IMR-90 (cell line): ENCODE data around the gene UBA1.

Source experiments
- BHLHE40 ChIP-seq: fragments of 150-350 bp; IDR thresholded peaks from 2 replicates; pipeline ENCODE4 v1.6.1; 2016; ENCODE audit warnings: mild to moderate bottlenecking, low read depth, low read length
- CEBPB ChIP-seq: IDR thresholded peaks from 2 replicates; pipeline ENCODE4 v1.6.1; 2012; ENCODE audit warnings: low read depth, low read length, improper control_type of control experiment
- CHD1 ChIP-seq: IDR thresholded peaks from 2 replicates; pipeline ENCODE4 v1.6.1; 2012; ENCODE audit warnings: low read depth, low read length, improper control_type of control experiment
- CTCF ChIP-seq: conservative IDR thresholded peaks from 2 replicates; pipeline ENCODE4 v1.5.1; 2012; ENCODE audit warnings: mild to moderate bottlenecking, low read depth, low read length, improper control_type of control experiment
- FOS ChIP-seq: fragments of 150-350 bp; IDR thresholded peaks from 2 replicates; pipeline ENCODE4 v1.6.1; 2016; ENCODE audit warnings: low read depth, low read length
- MAFK ChIP-seq: IDR thresholded peaks from 2 replicates; pipeline ENCODE4 v1.6.1; 2012; ENCODE audit warnings: low read depth, low read length, improper control_type of control experiment
- MAZ ChIP-seq: IDR thresholded peaks from 2 replicates; pipeline ENCODE4 v1.6.1; 2012; ENCODE audit warnings: low read depth, mild to moderate bottlenecking, low read length, improper control_type of control experiment, moderate library complexity, borderline replicate concordance
- NFE2L2 ChIP-seq: fragments of 150-350 bp; IDR thresholded peaks from 2 replicates; pipeline ENCODE4 v1.6.1; 2016; ENCODE audit warnings: low read depth, mild to moderate bottlenecking, low read length
- POLR2A ChIP-seq: IDR thresholded peaks from 2 replicates; pipeline ENCODE4 v1.6.1; 2012; ENCODE audit warnings: mild to moderate bottlenecking, low read depth, low read length
- RCOR1 ChIP-seq: IDR thresholded peaks from 2 replicates; pipeline ENCODE4 v1.6.1; 2012; ENCODE audit warnings: mild to moderate bottlenecking, low read length, improper control_type of control experiment; ENCODE audit not compliant: insufficient replicate concordance
- SMC3 ChIP-seq: fragments of 150-350 bp; IDR thresholded peaks from 2 replicates; pipeline ENCODE4 v1.6.1; 2016; ENCODE audit warnings: low read depth, mild to moderate bottlenecking, antibody characterized with exemption, low read length, moderate library complexity
- USF2 ChIP-seq: fragments of 150-350 bp; IDR thresholded peaks from 2 replicates; pipeline ENCODE4 v1.6.1; 2017; ENCODE audit warnings: mild to moderate bottlenecking, antibody characterized with exemption, low read length, low read depth

GRCh38 chrX:47198026-47198686, 4.5 kb downstream of the UBA1 start:
- TF ChIP-seq CTCF, result no peak
- TF ChIP-seq CEBPB, result no peak
- no peak for TF ChIP-seq POLR2A
- TF ChIP-seq NFE2L2, result no peak
- no peak for TF ChIP-seq RCOR1
- no peak for TF ChIP-seq CHD1
- no peak for TF ChIP-seq BHLHE40
- no peak for TF ChIP-seq SMC3
- no peak for TF ChIP-seq USF2
- no peak for TF ChIP-seq MAFK
- TF ChIP-seq FOS, result no peak
- TF ChIP-seq MAZ, result no peak
